Cardiac fibroblast (primary cell): Measurements from ENCODE around the gene FOXD2.

ENCODE experiments used
- DNase-seq, 2 donors: peaks; one replicate each; pipeline versions ENCODE4 v3.0.0 to v3.0.0-alpha.2; 2010; ENCODE audit warnings: low read depth in 2 of 2
- H3K4me3 ChIP-seq, 2 donors: replicated peaks in 1 of 2; 1 replicate in 1 of 2; 2 replicates in 1 of 2; pipeline ENCODE4 v1.5.1; 2011; ENCODE audit warnings: low read depth in 2 of 2, low read length in 2 of 2, mild to moderate bottlenecking in 2 of 2, moderate library complexity in 1 of 2
- TF ChIP-seq, protein P1 (sequence below): IDR thresholded peaks from one replicate; pipeline ENCODE4 v1.5.1; 2011; ENCODE audit warnings: low read depth, mild to moderate bottlenecking, low read length, inconsistent platforms

Gene FOXD2

DNA sequence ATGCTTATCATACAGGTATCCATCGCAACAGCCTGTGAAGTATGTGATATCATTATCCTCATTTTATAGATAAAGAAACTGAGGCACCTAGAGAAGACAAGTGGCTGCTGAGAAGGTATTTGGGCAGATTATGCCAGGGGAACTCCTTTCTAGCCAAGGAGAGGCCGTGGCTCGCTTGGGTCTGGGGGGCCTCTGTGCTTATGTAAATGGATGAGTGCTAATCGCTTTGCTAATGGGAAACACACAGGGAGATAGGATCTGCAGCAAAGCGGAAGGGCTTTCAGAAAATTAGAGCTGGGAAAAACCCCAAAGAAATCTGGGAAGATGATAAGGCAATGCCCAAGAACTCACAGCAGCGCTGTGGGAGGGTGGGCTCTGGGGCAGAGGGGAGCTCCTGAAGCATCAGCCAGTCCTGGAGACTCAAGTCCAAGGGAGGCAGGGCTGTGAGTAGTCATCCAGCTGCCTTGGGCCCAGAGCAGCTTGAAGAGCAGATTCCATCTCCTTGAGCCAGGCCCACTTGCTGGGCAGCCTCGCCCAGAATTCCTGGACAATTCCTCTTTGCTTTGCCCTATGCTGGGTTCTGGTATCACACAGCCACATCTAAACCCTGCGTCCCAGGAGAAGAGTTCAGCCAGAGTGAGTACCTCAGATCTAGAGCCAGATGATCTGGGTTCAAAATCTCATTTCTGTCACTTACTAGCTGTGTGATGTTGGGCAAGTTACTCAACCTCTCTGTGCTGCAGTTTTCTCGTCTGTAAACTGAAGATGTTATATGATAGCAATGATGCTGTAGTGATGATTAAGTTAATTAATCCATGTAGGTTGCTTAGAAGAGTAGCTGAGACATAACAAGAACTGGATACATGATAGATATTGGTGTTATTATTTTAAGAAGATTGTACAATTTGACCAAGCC lies 36.7 kb downstream of the FOXD2 start:
- no peak for DNase-seq
- TF ChIP-seq, protein P1, sequence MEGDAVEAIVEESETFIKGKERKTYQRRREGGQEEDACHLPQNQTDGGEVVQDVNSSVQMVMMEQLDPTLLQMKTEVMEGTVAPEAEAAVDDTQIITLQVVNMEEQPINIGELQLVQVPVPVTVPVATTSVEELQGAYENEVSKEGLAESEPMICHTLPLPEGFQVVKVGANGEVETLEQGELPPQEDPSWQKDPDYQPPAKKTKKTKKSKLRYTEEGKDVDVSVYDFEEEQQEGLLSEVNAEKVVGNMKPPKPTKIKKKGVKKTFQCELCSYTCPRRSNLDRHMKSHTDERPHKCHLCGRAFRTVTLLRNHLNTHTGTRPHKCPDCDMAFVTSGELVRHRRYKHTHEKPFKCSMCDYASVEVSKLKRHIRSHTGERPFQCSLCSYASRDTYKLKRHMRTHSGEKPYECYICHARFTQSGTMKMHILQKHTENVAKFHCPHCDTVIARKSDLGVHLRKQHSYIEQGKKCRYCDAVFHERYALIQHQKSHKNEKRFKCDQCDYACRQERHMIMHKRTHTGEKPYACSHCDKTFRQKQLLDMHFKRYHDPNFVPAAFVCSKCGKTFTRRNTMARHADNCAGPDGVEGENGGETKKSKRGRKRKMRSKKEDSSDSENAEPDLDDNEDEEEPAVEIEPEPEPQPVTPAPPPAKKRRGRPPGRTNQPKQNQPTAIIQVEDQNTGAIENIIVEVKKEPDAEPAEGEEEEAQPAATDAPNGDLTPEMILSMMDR, result no peak
- no peak overlapping the region for H3K4me3 ChIP-seq

GRCh38 chr1:47477595-47478080 lies 39.8 kb downstream of the FOXD2 start:
- DNase-seq, result no peak
- TF ChIP-seq, protein P1, result no peak
- H3K4me3 ChIP-seq, result no peak overlapping the region

DNA sequence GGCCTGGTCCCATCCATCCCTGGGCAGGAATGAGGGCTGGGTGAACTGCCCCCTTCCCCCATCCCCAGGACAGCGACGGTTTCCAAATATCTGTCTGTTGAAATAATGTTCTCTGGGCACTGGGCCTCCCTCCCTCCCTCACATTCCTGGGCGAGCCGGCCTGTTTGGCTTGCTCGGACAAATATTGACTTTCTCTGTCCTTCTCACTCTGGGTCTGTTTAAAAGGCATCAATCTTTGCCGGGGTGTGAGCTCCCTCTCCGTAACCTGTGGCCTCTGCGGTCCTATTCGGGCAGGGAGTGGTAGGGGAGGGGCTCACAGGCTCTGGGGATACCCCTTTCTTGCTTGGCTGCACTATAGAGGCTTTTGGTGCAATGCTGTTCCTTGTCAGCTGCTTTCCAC lies 40.2 kb downstream of the FOXD2 start:
- H3K4me3 ChIP-seq, result no peak overlapping the region
- no peak for DNase-seq
- TF ChIP-seq, protein P1, result no peak

DNA sequence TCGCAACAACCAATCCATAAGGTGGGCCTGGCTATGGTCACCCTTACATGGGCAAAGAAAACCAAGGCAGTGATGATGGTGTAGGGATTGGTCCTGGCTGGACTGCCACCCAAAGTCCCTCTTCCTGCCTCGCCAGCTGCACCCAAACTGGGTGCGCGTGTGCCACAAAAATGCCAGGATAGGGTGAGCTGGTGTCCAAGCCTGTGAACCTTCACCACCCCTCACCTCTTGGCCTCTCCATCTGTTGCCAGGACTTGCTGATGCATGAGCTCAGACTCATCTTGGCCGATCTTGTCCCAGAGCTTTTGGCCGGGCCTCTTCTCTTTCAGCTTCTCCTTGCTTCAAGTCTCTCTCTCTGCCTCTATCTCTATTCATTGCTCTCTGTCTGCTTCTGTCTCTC lies 41.8 kb downstream of the FOXD2 start:
- TF ChIP-seq, protein P1, result no peak
- DNase-seq, result no peak
- no peak overlapping the region for H3K4me3 ChIP-seq

DNA sequence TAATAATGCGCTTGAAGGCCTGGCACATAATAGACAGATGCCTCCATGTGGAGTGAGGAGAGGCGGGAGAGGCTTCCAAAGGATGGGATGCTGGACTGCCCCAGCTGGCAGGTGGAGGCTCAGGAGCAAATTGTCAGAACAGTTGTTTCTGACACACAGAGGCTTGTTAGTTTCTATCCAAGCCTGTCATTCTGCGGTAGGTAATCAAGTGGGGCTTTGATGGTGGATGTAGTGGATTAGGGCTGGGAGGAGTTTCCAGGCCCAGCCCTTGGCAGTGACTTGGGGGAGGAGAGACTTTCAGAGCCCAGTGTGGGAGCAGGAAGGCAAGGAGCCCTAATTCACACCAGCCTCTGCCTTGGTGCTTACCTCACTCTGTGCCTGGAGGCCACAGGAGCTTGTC lies 44.1 kb downstream of the FOXD2 start:
- DNase-seq, result no peak
- H3K4me3 ChIP-seq, result no peak overlapping the region
- TF ChIP-seq, protein P1, result no peak

- TF ChIP-seq, protein P1, result no peak
- H3K4me3 ChIP-seq, result no peak overlapping the region
- DNase-seq, result no peak
Measured at GRCh38 chr1:47482786-47483185, 44.9 kb downstream of the FOXD2 start.
